Prostate gland (tissue), 2 donors: ENCODE data around the gene EFCAB8.

Experiments
- POLR2A ChIP-seq: fragments of 450-650 bp; IDR thresholded peaks from one replicate; pipeline ENCODE4 v1.6.1; 2016; ENCODE audit warnings: antibody characterized with exemption, mild to moderate bottlenecking
- POLR2AphosphoS5 ChIP-seq: sonication (generic); formaldehyde crosslinking; IDR thresholded peaks from one replicate; pipeline ENCODE4 v1.6.1; 2017; ENCODE audit warnings: antibody characterized with exemption
- TF ChIP-seq, protein P1 (sequence below), 4 experiments: fragments of 200-600 bp in 2 of 4; fragments of 450-650 bp in 2 of 4; sonication (generic) in 2 of 4; IDR thresholded peaks; 1 replicate in 3 of 4; 2 replicates in 1 of 4; pipeline ENCODE4 v1.5.1; 2016 to 2019; ENCODE audit warnings: antibody characterized with exemption in 4 of 4, mild to moderate bottlenecking in 2 of 4, moderate library complexity in 2 of 4

DNA sequence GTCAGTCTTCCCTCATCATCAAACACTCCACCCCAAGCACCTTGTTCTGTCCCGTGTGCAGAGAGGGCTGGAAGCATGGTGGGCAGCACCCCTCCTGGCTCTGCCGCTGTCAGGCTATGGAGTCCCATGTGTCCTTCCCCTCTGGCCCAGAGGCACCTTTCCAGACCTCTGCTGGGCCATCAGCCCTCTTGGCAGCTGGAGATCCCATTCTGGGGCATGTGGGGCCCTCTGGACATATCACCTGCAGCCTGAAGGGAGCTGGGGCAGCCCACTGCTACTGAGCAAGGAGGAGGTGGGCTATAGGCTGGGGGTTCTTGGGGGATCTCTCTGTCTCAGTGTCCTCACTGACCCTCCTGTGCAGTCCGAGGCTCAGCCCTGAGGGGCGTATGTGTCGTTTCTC, 103.3 kb downstream of the EFCAB8 start:
- TF ChIP-seq, protein P1, sequence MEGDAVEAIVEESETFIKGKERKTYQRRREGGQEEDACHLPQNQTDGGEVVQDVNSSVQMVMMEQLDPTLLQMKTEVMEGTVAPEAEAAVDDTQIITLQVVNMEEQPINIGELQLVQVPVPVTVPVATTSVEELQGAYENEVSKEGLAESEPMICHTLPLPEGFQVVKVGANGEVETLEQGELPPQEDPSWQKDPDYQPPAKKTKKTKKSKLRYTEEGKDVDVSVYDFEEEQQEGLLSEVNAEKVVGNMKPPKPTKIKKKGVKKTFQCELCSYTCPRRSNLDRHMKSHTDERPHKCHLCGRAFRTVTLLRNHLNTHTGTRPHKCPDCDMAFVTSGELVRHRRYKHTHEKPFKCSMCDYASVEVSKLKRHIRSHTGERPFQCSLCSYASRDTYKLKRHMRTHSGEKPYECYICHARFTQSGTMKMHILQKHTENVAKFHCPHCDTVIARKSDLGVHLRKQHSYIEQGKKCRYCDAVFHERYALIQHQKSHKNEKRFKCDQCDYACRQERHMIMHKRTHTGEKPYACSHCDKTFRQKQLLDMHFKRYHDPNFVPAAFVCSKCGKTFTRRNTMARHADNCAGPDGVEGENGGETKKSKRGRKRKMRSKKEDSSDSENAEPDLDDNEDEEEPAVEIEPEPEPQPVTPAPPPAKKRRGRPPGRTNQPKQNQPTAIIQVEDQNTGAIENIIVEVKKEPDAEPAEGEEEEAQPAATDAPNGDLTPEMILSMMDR (IDR thresholded peaks at IDR 0.05): no peak
- no peak for TF ChIP-seq POLR2AphosphoS5
- TF ChIP-seq POLR2A: no peak
